Activated CD8-positive, alpha-beta T cell treated with anti-CD3 and anti-CD28 coated beads for 36 hours (primary cell): ENCODE data around the gene PAF1. TPM values are rescaled to one million over a fixed set of nuclear protein-coding genes. Genes with fewer than 3 reads are reported as not detected.

Experiments
- ATAC-seq: fragments of 200-7000 bp; cut with Tn5 transposase; one replicate; pipeline ENCODE4 v1.10.0; 2021; ENCODE audit warnings: mild to moderate bottlenecking, moderate library complexity
- CTCF ChIA-PET: fragments of 350-600 bp; sonication (Branson Sonifier 250); formaldehyde crosslinking; loops from one replicate; lab custom pipeline; 2021; ENCODE audit warnings: antibody characterized with exemption; lab: Charles Lee
- POLR2A ChIA-PET: fragments of 350-600 bp; sonication (Branson Sonifier 250); formaldehyde crosslinking; loops from one replicate; lab custom pipeline; 2021; ENCODE audit warnings: antibody characterized with exemption; lab: Charles Lee
- DNase-seq: peaks from one replicate; pipeline ENCODE4 v3.0.0-alpha.2; 2020
- H3K27ac Mint-ChIP-seq: one replicate; pipeline ENCODE4 v1.8.0; 2021; ENCODE audit warnings: mild to moderate bottlenecking, mixed read lengths
- H3K27me3 Mint-ChIP-seq: one replicate; pipeline ENCODE4 v1.8.0; 2021; ENCODE audit warnings: mixed read lengths
- H3K36me3 Mint-ChIP-seq: one replicate; pipeline ENCODE4 v1.8.0; 2021; ENCODE audit warnings: low read depth, mixed read lengths
- H3K4me1 Mint-ChIP-seq: one replicate; pipeline ENCODE4 v1.8.0; 2021; ENCODE audit warnings: low read depth, mixed read lengths
- H3K4me3 Mint-ChIP-seq: one replicate; pipeline ENCODE4 v1.8.0; 2021; ENCODE audit warnings: mild to moderate bottlenecking, moderate library complexity, mixed read lengths
- H3K9me3 Mint-ChIP-seq: one replicate; pipeline ENCODE4 v1.8.0; 2021; ENCODE audit warnings: mixed read lengths
- intact Hi-C: fragments of 100-400 bp; cut with micrococcal nuclease; formaldehyde crosslinking; loops from one replicate; pipeline ENCODE4 v1.10.0; 2022
- total RNA-seq, 2 experiments: library from RNA; stranded (reverse); gene quantifications; one replicate each; pipeline ENCODE4 v1.2.3, GENCODE V29; 2021
- TF ChIP-seq, protein P1 (sequence below): fragments of 200-600 bp; IDR thresholded peaks from one replicate; pipeline ENCODE4 v1.8.0; 2022; ENCODE audit warnings: antibody characterized with exemption, mild to moderate bottlenecking

The PAF1 gene
- total RNA-seq, 2 experiments from 2014 or later, result 35.5 to 36.5 TPM

GRCh38 chr19:39372941-39373340 lies 18.0 kb downstream of the PAF1 start:
- intact Hi-C loops, result no loop called here
- H3K4me1 Mint-ChIP-seq, result no peaks in the 10 kb centered on the region
- ChIA-PET POLR2A (interaction anchor here (0.5 to 1.2 kb wide), 2 partner anchors 9 to 10 kb away, joined by 3 to 4 read pairs; no protein-coding TSS in a partner anchor), CTCF (no interaction called here)
- no peak for ATAC-seq
- no peak overlapping the region for H3K27ac Mint-ChIP-seq
- no peaks in the 10 kb centered on the region for H3K27me3 Mint-ChIP-seq
- no peak for DNase-seq
- peaks cover 30% of the 10 kb centered on the region for H3K36me3 Mint-ChIP-seq
- TF ChIP-seq, protein P1, sequence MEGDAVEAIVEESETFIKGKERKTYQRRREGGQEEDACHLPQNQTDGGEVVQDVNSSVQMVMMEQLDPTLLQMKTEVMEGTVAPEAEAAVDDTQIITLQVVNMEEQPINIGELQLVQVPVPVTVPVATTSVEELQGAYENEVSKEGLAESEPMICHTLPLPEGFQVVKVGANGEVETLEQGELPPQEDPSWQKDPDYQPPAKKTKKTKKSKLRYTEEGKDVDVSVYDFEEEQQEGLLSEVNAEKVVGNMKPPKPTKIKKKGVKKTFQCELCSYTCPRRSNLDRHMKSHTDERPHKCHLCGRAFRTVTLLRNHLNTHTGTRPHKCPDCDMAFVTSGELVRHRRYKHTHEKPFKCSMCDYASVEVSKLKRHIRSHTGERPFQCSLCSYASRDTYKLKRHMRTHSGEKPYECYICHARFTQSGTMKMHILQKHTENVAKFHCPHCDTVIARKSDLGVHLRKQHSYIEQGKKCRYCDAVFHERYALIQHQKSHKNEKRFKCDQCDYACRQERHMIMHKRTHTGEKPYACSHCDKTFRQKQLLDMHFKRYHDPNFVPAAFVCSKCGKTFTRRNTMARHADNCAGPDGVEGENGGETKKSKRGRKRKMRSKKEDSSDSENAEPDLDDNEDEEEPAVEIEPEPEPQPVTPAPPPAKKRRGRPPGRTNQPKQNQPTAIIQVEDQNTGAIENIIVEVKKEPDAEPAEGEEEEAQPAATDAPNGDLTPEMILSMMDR, result no peak
- no peak overlapping the region for H3K4me3 Mint-ChIP-seq
- no peaks in the 10 kb centered on the region for H3K9me3 Mint-ChIP-seq

- TF ChIP-seq, protein P1, result no peak
- H3K4me3 Mint-ChIP-seq, result no peak overlapping the region
- H3K4me1 Mint-ChIP-seq, result no peaks in the 10 kb centered on the region
- ATAC-seq (no peak), DNase-seq (no peak)
- POLR2A ChIA-PET, result interaction anchor here (0.6 kb wide), 1 partner anchor 422 kb away, joined by 4 read pairs; no protein-coding TSS in a partner anchor
- H3K27me3 Mint-ChIP-seq, result no peaks in the 10 kb centered on the region
- H3K27ac Mint-ChIP-seq, result peak overlapping the region; percentile 10
- intact Hi-C loops, result no loop called here
- H3K36me3 Mint-ChIP-seq, result peaks cover 29% of the 10 kb centered on the region
- no peaks in the 10 kb centered on the region for H3K9me3 Mint-ChIP-seq
- CTCF ChIA-PET, result no interaction called here
Measured at GRCh38 chr19:39372047-39372802, 18.7 kb downstream of the PAF1 start.

DNA sequence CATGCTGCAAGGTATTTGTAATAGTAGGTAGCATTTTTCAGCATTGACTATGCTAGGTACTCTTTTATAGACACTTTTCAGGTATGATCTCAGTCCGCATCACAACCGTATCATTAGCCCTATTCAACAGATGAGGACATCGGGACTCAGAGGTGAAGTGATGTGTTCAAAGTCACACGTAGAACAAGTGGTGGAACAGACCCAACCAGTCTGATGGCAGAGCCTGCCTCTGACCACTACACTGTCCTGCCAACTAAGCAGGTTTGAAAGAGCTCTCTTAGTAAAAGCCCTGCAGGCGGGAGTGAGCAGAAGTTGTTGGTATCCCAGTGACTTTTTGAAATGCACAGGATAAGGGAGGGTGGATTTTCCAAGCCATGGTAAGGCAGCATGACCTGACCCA lies 20.2 kb downstream of the PAF1 start:
- ChIA-PET POLR2A (interaction anchor here (0.7 kb wide), 1 partner anchor 50 kb away, joined by 3 read pairs; the partner anchor contains the start of gene LRFN1), CTCF (no interaction called here)
- TF ChIP-seq, protein P1, result no peak
- H3K4me3 Mint-ChIP-seq, result no peak overlapping the region
- H3K27me3 Mint-ChIP-seq, result no peaks in the 10 kb centered on the region
- H3K9me3 Mint-ChIP-seq, result no peaks in the 10 kb centered on the region
- intact Hi-C loops, result no loop called here
- DNase-seq (no peak), ATAC-seq (no peak)
- H3K4me1 Mint-ChIP-seq, result no peaks in the 10 kb centered on the region
- no peak overlapping the region for H3K27ac Mint-ChIP-seq
- H3K36me3 Mint-ChIP-seq, result peaks cover 25% of the 10 kb centered on the region

DNA sequence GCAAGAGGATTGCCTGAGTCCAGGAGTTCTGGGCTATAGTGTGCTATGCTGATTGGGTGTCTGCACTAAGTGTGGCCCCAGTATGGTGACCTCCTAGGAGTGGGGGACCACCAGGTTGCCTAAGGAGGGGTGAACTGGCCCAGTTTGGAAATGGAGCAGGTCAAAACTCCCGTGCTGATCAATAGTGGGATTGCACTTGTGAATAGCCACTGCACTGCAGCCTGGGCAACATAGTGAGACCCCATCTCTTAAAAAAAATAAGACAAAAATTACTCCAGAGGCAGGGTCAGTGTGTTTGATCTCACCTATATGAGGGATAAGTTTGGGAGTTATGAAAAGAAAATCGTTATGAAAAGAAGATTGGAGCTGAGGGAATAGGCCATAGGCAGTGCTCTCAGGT lies 21.7 kb downstream of the PAF1 start:
- ChIA-PET CTCF (interaction anchor here (1.0 kb wide), 1 partner anchor 13 kb away, joined by 3 read pairs; no protein-coding TSS in a partner anchor), POLR2A (no interaction called here)
- intact Hi-C loops, result no loop called here
- H3K27me3 Mint-ChIP-seq, result no peaks in the 10 kb centered on the region
- H3K4me3 Mint-ChIP-seq, result no peak overlapping the region
- H3K4me1 Mint-ChIP-seq, result no peaks in the 10 kb centered on the region
- no peak overlapping the region for H3K27ac Mint-ChIP-seq
- no peak for ATAC-seq
- no peak for DNase-seq
- H3K9me3 Mint-ChIP-seq, result no peaks in the 10 kb centered on the region
- TF ChIP-seq, protein P1, result no peak
- H3K36me3 Mint-ChIP-seq, result peaks cover 22% of the 10 kb centered on the region

GRCh38 chr19:39365531-39365930 lies 25.4 kb downstream of the PAF1 start:
- TF ChIP-seq, protein P1, result no peak
- Mint-ChIP-seq H3K4me1 (no peaks in the 10 kb centered on the region), H3K36me3 (peaks cover 25% of the 10 kb centered on the region), H3K27ac (no peak overlapping the region), H3K27me3 (no peaks in the 10 kb centered on the region), H3K4me3 (no peak overlapping the region), H3K9me3 (no peaks in the 10 kb centered on the region)
- DNase-seq, result no peak
- intact Hi-C loops, result no loop called here
- POLR2A ChIA-PET, result no interaction called here
- CTCF ChIA-PET, result interaction anchor here (1.2 kb wide), 1 partner anchor 10 kb away, joined by 3 read pairs; no protein-coding TSS in a partner anchor
- no peak for ATAC-seq
